Fibroblast of pulmonary artery (primary cell): ENCODE measurements around the gene NPR1.
A peak's percentile ranks its signal among the peaks of the same experiment; 100 is the strongest.

ENCODE experiments used
- DNase-seq: peaks from one replicate; pipeline ENCODE4 v3.0.0-alpha.2; 2010; ENCODE audit warnings: low read depth
- H3K4me3 ChIP-seq: replicated peaks from 2 replicates; pipeline ENCODE4 v1.5.1; 2011; ENCODE audit warnings: low read depth, mild to moderate bottlenecking, control low read depth, low read length, moderate library complexity
- TF ChIP-seq, protein P1 (sequence below): IDR thresholded peaks from 2 replicates; pipeline ENCODE4 v1.5.1; 2011; ENCODE audit warnings: mild to moderate bottlenecking, control low read depth, low read length, inconsistent platforms; ENCODE audit errors: missing control alignments

NPR1 gene

GRCh38 chr1:153688276-153688675 is 9.8 kb downstream of the NPR1 start:
- no peak overlapping the region for H3K4me3 ChIP-seq
- DNase-seq = no peak
- TF ChIP-seq, protein P1, sequence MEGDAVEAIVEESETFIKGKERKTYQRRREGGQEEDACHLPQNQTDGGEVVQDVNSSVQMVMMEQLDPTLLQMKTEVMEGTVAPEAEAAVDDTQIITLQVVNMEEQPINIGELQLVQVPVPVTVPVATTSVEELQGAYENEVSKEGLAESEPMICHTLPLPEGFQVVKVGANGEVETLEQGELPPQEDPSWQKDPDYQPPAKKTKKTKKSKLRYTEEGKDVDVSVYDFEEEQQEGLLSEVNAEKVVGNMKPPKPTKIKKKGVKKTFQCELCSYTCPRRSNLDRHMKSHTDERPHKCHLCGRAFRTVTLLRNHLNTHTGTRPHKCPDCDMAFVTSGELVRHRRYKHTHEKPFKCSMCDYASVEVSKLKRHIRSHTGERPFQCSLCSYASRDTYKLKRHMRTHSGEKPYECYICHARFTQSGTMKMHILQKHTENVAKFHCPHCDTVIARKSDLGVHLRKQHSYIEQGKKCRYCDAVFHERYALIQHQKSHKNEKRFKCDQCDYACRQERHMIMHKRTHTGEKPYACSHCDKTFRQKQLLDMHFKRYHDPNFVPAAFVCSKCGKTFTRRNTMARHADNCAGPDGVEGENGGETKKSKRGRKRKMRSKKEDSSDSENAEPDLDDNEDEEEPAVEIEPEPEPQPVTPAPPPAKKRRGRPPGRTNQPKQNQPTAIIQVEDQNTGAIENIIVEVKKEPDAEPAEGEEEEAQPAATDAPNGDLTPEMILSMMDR = no peak

DNA sequence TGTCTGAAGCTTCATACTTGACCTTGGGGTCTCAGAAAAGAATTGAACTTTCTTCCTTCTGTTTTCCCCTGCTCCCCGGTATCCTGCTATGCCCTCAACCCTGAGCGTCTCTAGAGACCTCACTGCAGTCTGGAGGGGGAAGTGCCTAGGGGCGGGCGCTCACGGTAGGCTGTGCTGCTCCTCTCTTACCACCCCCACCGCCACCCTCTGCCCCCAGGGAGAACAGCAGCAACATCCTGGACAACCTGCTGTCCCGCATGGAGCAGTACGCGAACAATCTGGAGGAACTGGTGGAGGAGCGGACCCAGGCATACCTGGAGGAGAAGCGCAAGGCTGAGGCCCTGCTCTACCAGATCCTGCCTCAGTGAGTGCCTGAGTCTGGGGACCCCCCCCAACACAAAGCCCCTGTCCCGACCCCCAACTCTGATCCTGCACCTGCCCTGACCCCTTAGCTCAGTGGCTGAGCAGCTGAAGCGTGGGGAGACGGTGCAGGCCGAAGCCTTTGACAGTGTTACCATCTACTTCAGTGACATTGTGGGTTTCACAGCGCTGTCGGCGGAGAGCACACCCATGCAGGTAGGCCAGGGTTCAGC is 10.3 kb downstream of the NPR1 start:
- H3K4me3 ChIP-seq = no peak overlapping the region
- TF ChIP-seq, protein P1 = no peak
- DNase-seq = no peak

GRCh38 chr1:153693466-153693865 is 15.0 kb downstream of the NPR1 start:
- TF ChIP-seq, protein P1 = no peak
- no peak overlapping the region for H3K4me3 ChIP-seq
- no peak for DNase-seq

DNA sequence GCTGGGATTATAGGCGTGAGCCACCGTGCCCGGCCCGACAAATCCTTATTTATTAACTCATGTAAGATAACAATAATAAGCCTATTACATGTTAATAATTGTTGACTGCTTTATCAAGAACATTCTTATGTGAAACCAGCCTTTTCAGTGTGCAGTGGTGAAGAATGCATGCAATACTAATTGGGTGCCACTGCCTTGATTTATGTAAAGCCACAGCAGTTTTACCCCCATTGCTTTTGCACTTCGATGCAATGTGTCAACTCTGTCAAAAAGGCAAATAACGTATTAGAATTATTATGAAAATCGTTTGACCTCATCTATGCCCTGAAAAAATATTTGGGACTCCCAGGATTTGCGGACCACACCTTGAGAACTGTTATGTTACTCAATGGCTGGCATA is 18.3 kb downstream of the NPR1 start:
- TF ChIP-seq, protein P1 = no peak
- no peak overlapping the region for H3K4me3 ChIP-seq
- peak; percentile 10 for DNase-seq

- peak; percentile 97 for DNase-seq
- no peak overlapping the region for H3K4me3 ChIP-seq
- TF ChIP-seq, protein P1 = no peak
Observed at GRCh38 chr1:153697191-153698019, 18.9 kb downstream of the NPR1 start.

- H3K4me3 ChIP-seq = no peak overlapping the region
- peak; percentile 93 for DNase-seq
- TF ChIP-seq, protein P1 = no peak
Observed at GRCh38 chr1:153698020-153698922, 19.8 kb downstream of the NPR1 start.
